HuH-7 (cell line): ENCODE data around the gene UBIAD1.

Source experiments
- DNase-seq: peaks from one replicate; pipeline ENCODE4 v3.0.0; 2011; ENCODE audit warnings: low spot score

UBIAD1 gene

GRCh38 chr1:11311816-11312755 is 39.1 kb downstream of the UBIAD1 start:
- no peak for DNase-seq

DNA sequence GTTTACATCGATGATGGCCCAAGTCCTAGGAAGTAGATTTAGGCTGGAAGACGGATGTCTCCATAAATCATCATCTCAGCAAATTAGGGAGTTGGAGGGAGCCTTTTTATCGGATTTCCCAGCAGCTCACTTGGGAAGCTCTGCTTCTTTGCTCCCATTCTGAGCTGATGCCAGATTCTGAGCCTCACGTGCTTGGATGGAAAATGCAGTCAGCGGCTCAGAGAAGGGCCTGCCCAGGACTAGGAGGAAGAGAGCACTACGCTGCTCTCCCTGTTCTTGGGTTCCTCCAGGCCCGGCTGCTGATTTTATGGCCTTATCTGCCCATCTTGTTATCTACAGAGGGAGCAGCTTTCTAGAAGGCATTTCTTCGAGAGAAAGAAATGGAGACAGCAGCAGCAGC is 42.0 kb downstream of the UBIAD1 start:
- no peak for DNase-seq

- DNase-seq: no peak
Observed at GRCh38 chr1:11316701-11317100, 43.7 kb downstream of the UBIAD1 start.

DNA sequence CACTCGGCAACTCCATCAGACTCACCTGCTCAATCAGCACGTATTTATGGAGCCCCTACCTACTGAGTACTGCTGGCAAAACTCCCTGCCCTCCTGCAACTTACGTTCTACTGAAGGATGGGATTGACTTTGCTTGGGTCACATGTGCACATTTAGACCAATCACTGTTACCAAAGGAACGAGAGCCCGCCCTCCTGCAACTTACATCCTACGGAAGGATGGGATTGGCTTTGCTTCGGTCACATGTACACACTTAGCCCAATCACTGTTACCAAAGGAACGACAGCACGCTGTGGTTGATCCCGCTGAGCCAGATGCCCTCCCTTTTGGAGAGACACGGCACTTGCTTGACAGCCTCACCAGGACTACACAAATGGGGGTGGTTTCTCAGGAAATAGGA is 46.0 kb downstream of the UBIAD1 start:
- no peak for DNase-seq

- peak; percentile 67 for DNase-seq
Observed at GRCh38 chr1:11320153-11320936, 47.3 kb downstream of the UBIAD1 start.

GRCh38 chr1:11321656-11322491 is 48.9 kb downstream of the UBIAD1 start:
- no peak for DNase-seq

DNA sequence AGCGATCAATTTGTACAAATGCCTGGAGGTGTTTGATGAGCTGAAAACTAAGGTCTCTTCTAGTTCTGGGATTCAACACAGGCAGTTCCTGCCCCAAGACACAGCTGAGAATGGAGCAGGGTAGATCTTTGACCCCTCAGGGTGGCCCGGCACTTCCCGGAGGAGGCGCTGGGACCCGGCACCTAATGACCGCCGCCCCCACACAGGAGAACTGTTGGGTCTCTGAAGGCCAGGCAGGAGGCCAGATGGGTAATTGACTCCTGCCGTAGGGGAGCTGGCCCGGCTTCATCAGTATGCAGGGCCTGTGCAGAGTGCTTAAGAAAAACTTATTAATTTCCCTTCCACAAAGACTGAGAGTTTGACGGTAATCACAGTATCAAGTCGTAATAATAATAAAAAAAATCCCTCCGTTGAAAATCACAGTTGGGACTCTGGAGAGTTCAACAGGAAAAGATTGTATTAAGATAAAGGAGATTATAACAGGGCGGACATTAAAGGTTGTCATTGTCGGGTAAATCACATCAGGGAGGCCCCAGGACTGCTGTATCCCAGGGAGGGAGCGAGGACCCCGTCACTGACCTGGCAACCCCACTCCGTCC is 51.7 kb downstream of the UBIAD1 start:
- DNase-seq: no peak

GRCh38 chr1:11326070-11326469 is 53.1 kb downstream of the UBIAD1 start:
- no peak for DNase-seq

GRCh38 chr1:11328444-11328843 is 55.4 kb downstream of the UBIAD1 start:
- no peak for DNase-seq

- no peak for DNase-seq
Observed at GRCh38 chr1:11330411-11330810, 57.4 kb downstream of the UBIAD1 start.

- no peak for DNase-seq
Observed at GRCh38 chr1:11331036-11331944, 58.3 kb downstream of the UBIAD1 start.

DNA sequence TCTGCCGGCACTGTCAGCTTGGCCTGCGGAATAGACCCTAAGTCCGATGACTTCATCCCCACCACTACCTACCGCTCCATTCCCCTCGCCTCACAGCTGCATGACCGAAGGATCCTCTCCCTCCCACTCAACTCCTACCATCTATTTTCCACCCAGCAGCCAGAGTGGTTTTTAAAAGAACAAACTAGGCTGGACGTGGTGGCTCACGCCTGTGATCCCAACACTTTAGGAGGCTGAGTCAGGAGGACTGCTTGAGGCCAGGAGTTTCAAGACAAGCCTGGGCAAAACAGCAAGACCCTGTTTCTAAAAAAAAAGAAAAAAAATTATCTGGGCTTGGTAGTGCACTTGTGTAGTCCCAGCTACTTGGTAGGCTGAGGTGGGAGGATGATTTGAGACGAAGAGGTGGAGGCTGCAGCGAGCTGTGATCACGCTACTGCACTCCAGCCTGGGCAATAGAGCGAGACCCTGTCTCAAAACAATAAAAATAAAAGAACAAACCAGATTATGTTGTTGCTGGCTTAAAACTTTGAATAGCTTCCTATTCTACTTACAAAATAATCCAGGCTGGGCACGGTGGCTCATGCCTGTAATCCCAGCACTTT is 59.0 kb downstream of the UBIAD1 start:
- DNase-seq: no peak

GRCh38 chr1:11333631-11334030 is 60.6 kb downstream of the UBIAD1 start:
- no peak for DNase-seq

DNA sequence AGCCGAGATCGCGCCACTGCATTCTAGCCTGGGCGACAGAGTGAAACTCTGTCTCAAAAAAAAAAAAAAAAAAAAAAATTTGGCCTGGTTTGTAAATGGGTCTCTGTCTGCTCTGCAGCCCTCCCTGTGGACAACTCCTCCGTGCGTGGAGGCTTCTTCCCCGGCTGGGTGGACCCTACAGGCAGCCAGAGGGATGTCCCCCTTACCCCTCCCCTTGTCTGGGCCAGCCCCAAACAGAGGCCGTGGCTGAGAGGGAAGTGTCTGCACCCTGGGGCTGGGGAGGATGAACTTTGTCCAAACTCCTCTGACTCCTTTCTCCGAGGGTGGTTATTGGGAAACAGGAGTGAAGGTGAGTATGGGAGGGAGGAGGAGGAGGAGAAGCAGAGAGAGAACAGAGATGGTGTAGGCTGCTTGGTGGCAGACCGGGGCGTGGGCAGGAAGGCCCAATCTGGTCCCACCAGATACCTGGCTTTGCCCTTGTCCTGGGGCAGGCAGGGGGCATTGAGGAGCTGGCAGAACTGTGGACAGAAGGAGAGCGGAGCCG is 61.3 kb downstream of the UBIAD1 start:
- no peak for DNase-seq

- DNase-seq: no peak
Observed at GRCh38 chr1:11334821-11335220, 61.8 kb downstream of the UBIAD1 start.

DNA sequence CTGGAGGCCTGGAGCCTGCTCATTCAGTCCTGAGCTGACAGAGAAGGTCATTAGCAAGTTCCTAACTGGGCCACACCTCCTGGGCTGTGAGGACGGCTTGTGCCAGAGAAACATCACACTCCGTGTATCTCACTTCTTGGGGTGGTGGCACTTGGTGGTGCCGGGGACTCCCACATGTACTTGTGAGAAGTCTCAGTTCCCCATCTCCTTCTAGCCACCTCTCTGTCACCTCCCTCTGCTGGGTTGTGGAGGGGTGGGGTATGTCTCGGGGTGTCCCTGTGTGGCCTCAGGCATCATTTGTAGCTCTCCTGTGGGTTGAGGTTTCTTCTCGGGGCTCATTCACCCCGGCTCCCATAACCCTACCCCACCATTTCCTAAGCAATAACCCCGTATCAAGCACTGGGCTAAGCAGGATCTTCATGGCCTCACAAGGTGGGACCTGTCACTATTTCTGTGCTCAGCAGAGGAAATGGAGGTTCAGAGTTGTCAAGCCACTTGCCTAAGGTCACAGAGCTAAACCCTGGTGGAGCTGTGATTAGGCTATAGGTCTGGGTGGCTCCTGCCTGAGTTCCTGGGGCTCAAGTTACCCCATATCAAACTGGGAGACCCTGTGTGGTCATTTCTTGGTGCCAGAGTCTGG is 62.5 kb downstream of the UBIAD1 start:
- DNase-seq: no peak

DNA sequence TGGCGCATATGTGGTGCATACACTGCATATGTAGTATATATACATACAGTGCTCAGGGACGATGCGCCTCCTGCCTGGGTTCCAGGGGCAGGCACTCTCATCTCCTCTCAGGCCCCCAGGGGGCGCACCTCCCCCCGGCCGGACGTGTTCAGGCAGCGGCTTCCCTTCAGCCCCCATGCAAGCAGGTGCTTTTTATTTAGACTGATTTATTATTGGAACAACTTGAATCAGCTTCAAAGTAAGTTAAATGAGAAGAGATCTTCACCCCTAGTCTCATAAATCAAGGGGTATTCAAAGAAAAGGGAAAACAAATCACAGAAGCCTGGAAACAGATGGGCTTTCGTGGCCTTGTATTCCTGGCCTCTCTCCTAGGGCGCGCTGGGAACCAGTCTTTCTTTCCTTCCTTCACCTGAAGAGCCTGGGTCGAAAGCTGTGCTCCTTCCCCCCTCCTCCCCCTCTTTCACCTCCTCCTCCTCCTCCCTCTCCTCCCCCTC is 64.6 kb downstream of the UBIAD1 start:
- DNase-seq: peak; percentile 71
